Stomach (tissue), 4 donors: ENCODE results near the gene DNASE2.

Experiments used
- EP300 ChIP-seq: sonication (generic); formaldehyde crosslinking; IDR thresholded peaks from one replicate; pipeline ENCODE4 v1.6.1; 2017; ENCODE audit warnings: antibody characterized with exemption
- POLR2A ChIP-seq, 4 donors: fragments of 450-650 bp; IDR thresholded peaks; one replicate each; pipeline ENCODE4 v1.6.1; 2016; ENCODE audit warnings: antibody characterized with exemption in 4 of 4, control low read depth in 2 of 4, mild to moderate bottlenecking in 1 of 4, moderate library complexity in 1 of 4
- POLR2AphosphoS5 ChIP-seq, 3 donors: sonication (generic); formaldehyde crosslinking; IDR thresholded peaks; one replicate each; pipeline ENCODE4 v1.6.1; 2016; ENCODE audit warnings: antibody characterized with exemption in 3 of 3
- TF ChIP-seq, protein P1 (sequence below), 7 experiments: fragments of 450-650 bp in 4 of 7; fragments of 200-600 bp in 3 of 7; sonication (generic) in 3 of 7; IDR thresholded peaks; one replicate each; pipeline ENCODE4 v1.5.1; 2016 to 2019; ENCODE audit warnings: antibody characterized with exemption in 7 of 7, control low read depth in 2 of 7, mild to moderate bottlenecking in 1 of 7

DNA sequence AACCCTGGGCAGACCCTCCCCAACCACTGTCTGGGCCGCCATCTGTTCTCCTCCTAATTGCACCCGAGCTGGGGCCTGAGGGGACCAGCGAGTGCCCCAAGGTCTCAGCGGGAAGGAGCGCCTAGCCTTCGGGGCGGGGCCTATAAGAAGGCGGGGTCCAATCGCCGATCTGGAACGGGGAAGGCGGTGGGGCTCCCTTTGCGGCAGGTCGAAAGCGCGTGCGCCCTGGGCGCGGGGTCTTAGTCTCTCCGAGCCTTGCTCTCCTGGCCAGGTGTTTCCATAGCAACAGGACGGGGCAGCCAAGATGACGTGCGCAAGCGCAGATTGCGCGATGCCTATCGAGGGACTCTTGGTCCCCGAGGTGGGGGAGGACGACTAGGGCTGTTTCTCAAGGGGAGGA lies 40.2 kb downstream of the DNASE2 start:
- TF ChIP-seq POLR2A (IDR thresholded peaks at IDR 0.05) = no peak
- TF ChIP-seq, protein P1, sequence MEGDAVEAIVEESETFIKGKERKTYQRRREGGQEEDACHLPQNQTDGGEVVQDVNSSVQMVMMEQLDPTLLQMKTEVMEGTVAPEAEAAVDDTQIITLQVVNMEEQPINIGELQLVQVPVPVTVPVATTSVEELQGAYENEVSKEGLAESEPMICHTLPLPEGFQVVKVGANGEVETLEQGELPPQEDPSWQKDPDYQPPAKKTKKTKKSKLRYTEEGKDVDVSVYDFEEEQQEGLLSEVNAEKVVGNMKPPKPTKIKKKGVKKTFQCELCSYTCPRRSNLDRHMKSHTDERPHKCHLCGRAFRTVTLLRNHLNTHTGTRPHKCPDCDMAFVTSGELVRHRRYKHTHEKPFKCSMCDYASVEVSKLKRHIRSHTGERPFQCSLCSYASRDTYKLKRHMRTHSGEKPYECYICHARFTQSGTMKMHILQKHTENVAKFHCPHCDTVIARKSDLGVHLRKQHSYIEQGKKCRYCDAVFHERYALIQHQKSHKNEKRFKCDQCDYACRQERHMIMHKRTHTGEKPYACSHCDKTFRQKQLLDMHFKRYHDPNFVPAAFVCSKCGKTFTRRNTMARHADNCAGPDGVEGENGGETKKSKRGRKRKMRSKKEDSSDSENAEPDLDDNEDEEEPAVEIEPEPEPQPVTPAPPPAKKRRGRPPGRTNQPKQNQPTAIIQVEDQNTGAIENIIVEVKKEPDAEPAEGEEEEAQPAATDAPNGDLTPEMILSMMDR (IDR thresholded peaks at IDR 0.05) = no peak
- no peak for TF ChIP-seq POLR2AphosphoS5 (IDR thresholded peaks at IDR 0.05)
- TF ChIP-seq EP300 = no peak
